OCI-LY3 (cell line): Measurements from ENCODE around the gene GIT2.

Experiments
- H2AFZ ChIP-seq: fragments of 200-600, 300-600 bp; shearing (Covaris generic); 2 replicates; pipeline ENCODE4 v1.6.0; 2014; ENCODE audit warnings: antibody characterized with exemption, low read depth, low read length
- H3K27ac ChIP-seq: fragments of 200-600, 300-600 bp; sonication (generic); 2 replicates; pipeline ENCODE4 v1.5.1; 2014; ENCODE audit warnings: mild to moderate bottlenecking, low read length, moderate library complexity, mixed read lengths
- H3K27me3 ChIP-seq: fragments of 200-600, 300-600 bp; sonication (generic); 2 replicates; pipeline ENCODE4 v1.6.1; 2014; ENCODE audit warnings: low read depth, low read length, mixed read lengths
- H3K36me3 ChIP-seq: fragments of 200-600, 300-600 bp; sonication (generic); replicated peaks from 2 replicates; pipeline ENCODE3; 2014; ENCODE audit warnings: low read depth, low read length, mixed read lengths
- H3K4me1 ChIP-seq: fragments of 300-600, 200-600 bp; sonication (generic); 2 replicates; pipeline ENCODE4 v1.6.1; 2014; ENCODE audit warnings: low read length, mixed read lengths
- H3K4me2 ChIP-seq: fragments of 200-600, 300-600 bp; sonication (generic); 2 replicates; pipeline ENCODE4 v1.6.1; 2014; ENCODE audit warnings: low read length, mixed read lengths
- H3K4me3 ChIP-seq: fragments of 300-600, 200-600 bp; sonication (generic); 2 replicates; pipeline ENCODE4 v1.5.1; 2014; ENCODE audit warnings: antibody characterized with exemption, mild to moderate bottlenecking, low read length, moderate library complexity
- H3K79me2 ChIP-seq: fragments of 300-600, 200-600 bp; shearing (Covaris generic); 2 replicates; pipeline ENCODE4 v1.6.1; 2014; ENCODE audit warnings: mild to moderate bottlenecking, low read length, mixed read lengths
- H3K9ac ChIP-seq: fragments of 300-600, 200-600 bp; shearing (Covaris generic); 2 replicates; pipeline ENCODE4 v1.6.0; 2014; ENCODE audit warnings: mild to moderate bottlenecking, low read length, moderate library complexity
- H3K9me3 ChIP-seq: fragments of 200-600, 300-600 bp; shearing (Covaris generic); 2 replicates; pipeline ENCODE4 v1.6.1; 2014; ENCODE audit warnings: low read length, mixed read lengths; ENCODE audit not compliant: insufficient read depth
- H4K20me1 ChIP-seq: fragments of 200-600, 300-600 bp; sonication (generic); 2 replicates; pipeline ENCODE4 v1.6.1; 2016; ENCODE audit warnings: low read length, mixed read lengths; ENCODE audit not compliant: insufficient read depth
- CTCF ChIP-seq: fragments of 200-600, 300-600 bp; sonication (generic); IDR thresholded peaks from 2 replicates; pipeline ENCODE4 v1.5.1; 2014; ENCODE audit warnings: antibody characterized with exemption, low read length, low read depth
- EZH2phosphoT487 ChIP-seq: fragments of 200-600 bp; shearing (Covaris generic); IDR thresholded peaks from 2 replicates; pipeline ENCODE4 v1.6.1; 2018; ENCODE audit warnings: antibody characterized with exemption, mixed run types, low read depth

The GIT2 gene

DNA sequence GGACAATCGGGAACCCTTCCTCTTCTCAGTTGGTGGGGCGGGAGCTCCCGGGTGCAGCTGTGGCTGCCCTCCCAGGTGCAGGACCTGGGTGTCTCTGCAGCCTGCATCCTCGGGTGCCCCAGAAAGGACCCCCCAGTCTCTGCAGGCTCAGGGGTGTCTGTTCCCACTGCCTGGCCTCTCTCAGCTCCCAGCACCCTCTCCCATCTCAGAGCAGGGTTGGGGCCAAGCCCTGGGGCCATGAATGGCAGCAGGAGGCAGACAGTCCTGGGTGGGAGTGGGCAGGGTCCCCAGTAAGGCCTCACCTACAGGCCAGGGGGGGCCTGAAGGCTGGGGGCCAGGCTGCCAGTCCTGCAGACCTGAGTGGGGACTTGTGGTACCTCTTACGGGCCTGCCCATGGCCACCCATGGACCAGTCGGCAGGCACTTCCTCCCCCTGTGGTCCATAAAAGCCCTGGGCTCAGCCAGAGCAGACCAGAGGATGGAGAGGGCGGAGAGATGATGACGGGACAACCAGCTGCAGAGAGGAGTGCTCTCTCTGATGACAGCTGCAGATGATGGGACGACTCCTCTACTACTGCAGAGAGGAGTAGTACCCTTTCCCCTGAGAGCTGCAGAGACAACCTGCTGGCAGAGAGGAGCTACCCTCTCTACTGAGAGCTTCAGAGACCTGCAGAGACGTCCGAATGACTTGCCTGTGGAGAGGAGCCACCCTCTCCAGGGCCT lies 69.5 kb downstream of the GIT2 start:
- Histone ChIP-seq H4K20me1 (no peaks in the 10 kb centered on the region), H3K27ac (no peak overlapping the region), H3K4me2 (no peak overlapping the region), H3K79me2 (no peaks in the 10 kb centered on the region), H2AFZ (no peak overlapping the region), H3K36me3 (peaks cover 20% of the 10 kb centered on the region), H3K9ac (no peak overlapping the region), H3K4me1 (peaks cover 5% of the 10 kb centered on the region; the same call in 1 of the 2 replicates), H3K4me3 (no peak overlapping the region), H3K9me3 (no peaks in the 10 kb centered on the region), H3K27me3 (no peaks in the 10 kb centered on the region)
- TF ChIP-seq CTCF (no peak), EZH2phosphoT487 (no peak)

DNA sequence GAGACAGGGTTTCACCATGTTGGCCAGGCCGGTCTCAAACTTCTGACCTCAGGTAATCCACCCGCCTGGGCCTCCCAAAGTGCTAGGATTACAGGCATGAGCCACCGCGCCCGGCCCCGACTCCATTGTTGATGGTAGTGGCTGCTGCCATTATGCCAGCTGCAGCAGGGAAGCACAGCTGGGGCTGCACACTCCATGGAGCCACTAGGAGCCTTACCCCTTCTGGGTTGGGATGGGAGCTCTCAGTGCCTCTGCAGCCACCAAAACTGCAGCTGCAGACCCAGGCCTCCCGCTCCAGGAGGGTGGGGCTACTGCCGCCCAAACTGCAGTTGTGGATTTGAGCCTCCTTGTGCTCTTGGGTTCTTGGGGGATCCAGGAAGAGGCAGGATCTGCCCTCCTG lies 70.2 kb downstream of the GIT2 start:
- Histone ChIP-seq H4K20me1 (no peaks in the 10 kb centered on the region), H3K4me2 (no peak overlapping the region), H3K79me2 (no peaks in the 10 kb centered on the region), H3K27me3 (no peaks in the 10 kb centered on the region), H2AFZ (no peak overlapping the region), H3K27ac (no peak overlapping the region), H3K9me3 (no peaks in the 10 kb centered on the region), H3K9ac (no peak overlapping the region), H3K4me3 (no peak overlapping the region), H3K36me3 (peaks cover 21% of the 10 kb centered on the region), H3K4me1 (peaks cover 5% of the 10 kb centered on the region; the same call in 1 of the 2 replicates)
- TF ChIP-seq CTCF (no peak), EZH2phosphoT487 (no peak)

DNA sequence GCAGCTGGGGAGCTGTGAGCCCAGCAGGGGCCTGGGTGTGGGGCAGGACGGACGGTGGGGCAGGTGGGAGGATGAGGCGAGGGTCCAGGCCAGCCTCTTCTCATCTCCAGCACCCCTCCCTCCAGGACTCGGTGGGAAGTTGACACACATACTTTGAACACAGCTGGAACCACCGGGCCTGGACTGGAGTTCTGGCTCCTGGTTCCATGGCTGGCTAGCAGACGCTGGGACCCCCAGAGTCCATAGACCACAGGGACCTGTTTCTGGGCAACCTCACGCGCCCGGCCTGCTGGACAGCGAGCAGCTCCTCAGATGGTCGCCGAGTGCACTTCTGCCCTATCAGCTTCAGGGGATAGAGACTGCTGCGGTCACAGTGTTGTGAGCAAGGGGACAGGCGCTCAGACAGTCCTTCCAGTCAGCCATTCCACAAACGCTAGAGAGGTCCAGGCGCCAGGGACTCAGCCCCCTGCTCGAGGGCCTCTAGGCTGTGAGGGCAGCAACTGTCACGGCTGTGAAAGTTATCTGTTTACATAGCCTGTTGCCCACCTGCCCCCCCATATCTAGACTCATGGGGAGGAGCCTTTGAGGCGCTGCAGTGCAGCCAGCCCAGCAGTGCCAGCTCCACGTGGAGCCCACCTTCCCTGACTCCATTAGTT lies 70.9 kb downstream of the GIT2 start:
- Histone ChIP-seq H3K4me1 (peaks cover 5% of the 10 kb centered on the region; the same call in 1 of the 2 replicates), H3K4me2 (no peak overlapping the region), H3K4me3 (no peak overlapping the region), H3K27ac (peak overlapping the region; percentile 8; the same call in 1 of the 2 replicates), H3K27me3 (no peaks in the 10 kb centered on the region), H3K9me3 (no peaks in the 10 kb centered on the region), H3K9ac (no peak overlapping the region), H3K79me2 (no peaks in the 10 kb centered on the region), H3K36me3 (peaks cover 20% of the 10 kb centered on the region), H4K20me1 (no peaks in the 10 kb centered on the region), H2AFZ (no peak overlapping the region)
- TF ChIP-seq CTCF (no peak), EZH2phosphoT487 (no peak)

DNA sequence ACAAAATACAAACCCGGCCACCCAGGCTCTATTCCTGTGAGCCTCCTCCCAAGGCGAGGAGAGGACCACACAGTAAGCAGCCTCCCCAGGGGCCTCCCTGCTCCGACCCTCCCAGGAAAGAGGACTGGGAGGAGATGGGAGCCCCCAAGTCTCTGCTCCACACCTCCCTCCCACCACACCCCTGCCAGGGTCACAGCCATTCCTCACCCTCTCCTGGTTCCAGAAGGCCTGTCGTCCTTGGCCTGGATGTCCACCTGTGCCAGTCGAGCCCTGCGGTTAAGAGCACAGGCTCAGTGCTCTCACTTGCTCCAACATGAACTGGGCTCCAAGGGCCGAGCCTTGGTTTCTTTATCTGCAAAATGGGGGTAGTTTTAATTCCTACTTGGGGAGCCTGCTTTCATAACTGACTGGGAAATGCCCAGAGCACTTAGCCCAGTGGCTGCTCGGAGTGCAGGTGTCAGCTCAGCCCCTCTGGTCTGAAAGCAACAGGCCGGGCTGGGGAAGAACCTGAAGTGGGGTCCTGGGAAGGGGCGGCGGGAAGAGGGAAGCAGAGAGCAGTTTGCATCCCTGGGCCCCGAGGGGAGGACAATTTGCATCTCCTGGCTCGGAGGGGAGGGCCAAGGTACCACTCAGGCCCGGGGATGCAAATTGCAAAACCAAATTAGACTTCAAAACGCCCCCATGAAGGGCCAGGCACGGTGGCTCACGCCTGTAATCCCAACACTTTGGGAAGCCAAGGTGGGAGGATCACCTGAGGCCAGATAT lies 72.5 kb downstream of the GIT2 start:
- H2AFZ ChIP-seq: no peak overlapping the region
- no peak overlapping the region for H3K27ac ChIP-seq
- no peak overlapping the region for H3K4me3 ChIP-seq
- H3K4me2 ChIP-seq: no peak overlapping the region
- no peak overlapping the region for H3K9ac ChIP-seq
- H3K4me1 ChIP-seq: peaks cover 5% of the 10 kb centered on the region; the same call in 1 of the 2 replicates
- TF ChIP-seq EZH2phosphoT487 (no peak), CTCF (no peak)
- no peaks in the 10 kb centered on the region for H3K9me3 ChIP-seq
- peaks cover 28% of the 10 kb centered on the region for H3K36me3 ChIP-seq
- no peaks in the 10 kb centered on the region for H4K20me1 ChIP-seq
- no peaks in the 10 kb centered on the region for H3K79me2 ChIP-seq
- H3K27me3 ChIP-seq: no peaks in the 10 kb centered on the region
